Measurements from ENCODE around the gene PHF23.

The PHF23 gene

DNA sequence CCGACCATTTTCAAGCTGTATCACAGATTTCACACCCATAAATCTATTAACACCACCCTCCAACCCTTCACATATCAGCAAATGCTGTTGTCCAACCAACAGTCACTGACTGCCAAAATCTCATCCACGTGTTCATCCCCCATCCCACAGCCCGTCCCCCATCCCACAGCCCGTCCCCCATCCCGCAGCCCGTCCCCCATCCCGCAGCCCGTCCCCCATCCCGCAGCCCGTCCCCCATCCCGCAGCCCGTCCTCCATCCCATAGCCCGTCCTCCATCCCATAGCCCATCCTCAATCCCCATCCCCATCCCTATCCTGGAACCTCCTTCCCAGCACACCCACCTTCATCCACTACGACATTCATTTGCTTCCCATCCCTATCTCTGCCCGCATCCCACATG, 33.7 kb downstream of the PHF23 start:
- peaks cover 7% of the 10 kb centered on the region for H3K4me1 ChIP-seq (ENCODE audit: control insufficient read depth, insufficient read depth, low read length)

DNA sequence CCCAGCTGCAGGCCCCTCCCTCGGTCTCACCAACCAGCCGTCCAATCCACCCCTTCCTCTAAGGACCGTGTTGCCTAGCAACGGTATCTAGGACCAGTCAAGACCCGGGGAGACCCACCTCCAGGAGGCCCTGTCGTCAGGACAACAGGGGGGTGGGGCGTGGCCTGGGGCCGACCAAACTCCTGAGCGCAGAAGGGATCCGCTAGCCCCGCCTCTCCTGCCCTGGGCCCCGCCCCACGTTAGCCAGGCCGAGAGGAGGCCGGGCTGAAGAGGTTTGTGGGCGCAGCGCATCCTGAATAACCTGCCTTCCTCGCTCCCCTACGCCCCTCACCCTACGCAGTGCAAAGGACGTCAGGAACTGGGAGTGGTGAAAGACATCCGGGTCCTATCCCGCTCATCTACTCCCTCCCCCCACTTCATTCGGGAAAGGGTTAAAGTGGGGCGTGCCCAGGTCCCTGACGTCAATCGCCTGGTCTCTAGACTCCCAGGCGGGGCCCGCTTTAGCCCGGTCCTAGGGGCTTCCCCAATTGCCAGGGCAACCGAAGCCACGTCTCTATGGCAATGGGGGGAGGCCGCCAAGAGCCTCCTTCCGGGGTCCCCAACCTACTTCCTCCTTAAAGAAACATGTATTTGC, 34.3 kb downstream of the PHF23 start:
- Histone ChIP-seq H3K4me1 (ENCODE audit: control insufficient read depth, insufficient read depth, low read length) (peaks cover 7% of the 10 kb centered on the region), H3K9me3 (ENCODE audit: control insufficient read depth, low read length) (no peaks in the 10 kb centered on the region), H3K4me3 (ENCODE audit: low read length) (peak overlapping the region; percentile 83), H3K27me3 (replicated peaks; ENCODE audit: control insufficient read depth, insufficient read depth, low read length) (no peaks in the 10 kb centered on the region), H3K9ac (ENCODE audit: low read length) (peak overlapping the region; percentile 79), H3K36me3 (ENCODE audit: control insufficient read depth, insufficient read depth, low read length, severe bottlenecking) (peaks cover 31% of the 10 kb centered on the region)
- DNase-seq (ENCODE audit: low read depth), result peak; percentile 57

More for the DNA sequence above, 33.7 kb downstream of the PHF23 start:
- Histone ChIP-seq H3K4me3 (ENCODE audit: low read length) (peak overlapping the region; percentile 83), H3K36me3 (ENCODE audit: control insufficient read depth, insufficient read depth, low read length, severe bottlenecking) (peaks cover 31% of the 10 kb centered on the region), H3K9ac (ENCODE audit: low read length) (peak overlapping the region; percentile 79), H3K9me3 (ENCODE audit: control insufficient read depth, low read length) (no peaks in the 10 kb centered on the region), H3K27me3 (replicated peaks; ENCODE audit: control insufficient read depth, insufficient read depth, low read length) (no peaks in the 10 kb centered on the region)
- no peak for DNase-seq (ENCODE audit: low read depth)

DNA sequence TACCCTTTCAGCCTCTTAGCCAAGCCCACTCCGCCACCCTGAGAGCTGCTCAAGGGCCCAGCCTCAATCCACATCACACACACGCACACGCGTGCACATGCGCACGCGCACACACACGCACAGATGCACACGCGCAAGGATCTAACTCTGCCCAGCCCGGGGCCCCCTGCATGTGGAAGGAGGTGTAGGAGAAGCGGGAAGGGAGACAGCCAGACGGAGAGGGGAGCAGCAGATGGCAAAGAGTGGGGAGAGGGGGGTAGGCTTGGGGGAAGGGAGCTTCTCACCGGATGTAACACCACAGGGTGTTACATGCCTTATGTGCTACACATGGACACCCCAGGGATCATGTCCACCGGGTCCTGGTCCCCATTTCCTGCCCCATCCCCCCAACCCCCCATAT, 34.9 kb downstream of the PHF23 start:
- no peak for DNase-seq (ENCODE audit: low read depth)
- Histone ChIP-seq H3K4me1 (ENCODE audit: control insufficient read depth, insufficient read depth, low read length) (peaks cover 7% of the 10 kb centered on the region), H3K4me3 (ENCODE audit: low read length) (peak overlapping the region; percentile 83), H3K9me3 (ENCODE audit: control insufficient read depth, low read length) (no peaks in the 10 kb centered on the region), H3K9ac (ENCODE audit: low read length) (peak overlapping the region; percentile 79), H3K27me3 (replicated peaks; ENCODE audit: control insufficient read depth, insufficient read depth, low read length) (no peaks in the 10 kb centered on the region), H3K36me3 (ENCODE audit: control insufficient read depth, insufficient read depth, low read length, severe bottlenecking) (peaks cover 31% of the 10 kb centered on the region)

DNA sequence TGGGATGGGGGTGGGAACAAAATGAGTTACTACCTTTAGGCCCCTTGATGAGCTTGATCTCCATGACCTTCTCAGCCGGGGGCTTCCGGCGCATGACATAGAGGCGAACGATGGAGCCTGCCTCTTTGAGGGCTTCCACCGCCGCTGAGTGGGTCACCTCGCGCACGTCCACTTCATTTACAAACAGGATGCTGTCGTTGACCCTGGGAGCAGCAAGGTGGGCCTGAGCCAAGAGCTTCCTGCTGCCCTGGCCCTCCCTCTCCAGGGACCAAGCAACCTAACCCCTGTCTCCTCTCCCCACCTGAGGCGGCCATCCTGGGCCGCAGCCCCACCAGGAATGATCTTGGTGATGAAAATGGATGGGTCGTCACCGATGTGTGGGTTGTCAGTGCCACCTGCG, 35.9 kb downstream of the PHF23 start:
- DNase-seq (ENCODE audit: low read depth), result no peak
- Histone ChIP-seq H3K9me3 (ENCODE audit: control insufficient read depth, low read length) (no peaks in the 10 kb centered on the region), H3K9ac (ENCODE audit: low read length) (no peak overlapping the region), H3K4me3 (ENCODE audit: low read length) (no peak overlapping the region), H3K36me3 (ENCODE audit: control insufficient read depth, insufficient read depth, low read length, severe bottlenecking) (peaks cover 31% of the 10 kb centered on the region), H3K27me3 (replicated peaks; ENCODE audit: control insufficient read depth, insufficient read depth, low read length) (no peaks in the 10 kb centered on the region), H3K4me1 (ENCODE audit: control insufficient read depth, insufficient read depth, low read length) (peaks cover 7% of the 10 kb centered on the region)

DNA sequence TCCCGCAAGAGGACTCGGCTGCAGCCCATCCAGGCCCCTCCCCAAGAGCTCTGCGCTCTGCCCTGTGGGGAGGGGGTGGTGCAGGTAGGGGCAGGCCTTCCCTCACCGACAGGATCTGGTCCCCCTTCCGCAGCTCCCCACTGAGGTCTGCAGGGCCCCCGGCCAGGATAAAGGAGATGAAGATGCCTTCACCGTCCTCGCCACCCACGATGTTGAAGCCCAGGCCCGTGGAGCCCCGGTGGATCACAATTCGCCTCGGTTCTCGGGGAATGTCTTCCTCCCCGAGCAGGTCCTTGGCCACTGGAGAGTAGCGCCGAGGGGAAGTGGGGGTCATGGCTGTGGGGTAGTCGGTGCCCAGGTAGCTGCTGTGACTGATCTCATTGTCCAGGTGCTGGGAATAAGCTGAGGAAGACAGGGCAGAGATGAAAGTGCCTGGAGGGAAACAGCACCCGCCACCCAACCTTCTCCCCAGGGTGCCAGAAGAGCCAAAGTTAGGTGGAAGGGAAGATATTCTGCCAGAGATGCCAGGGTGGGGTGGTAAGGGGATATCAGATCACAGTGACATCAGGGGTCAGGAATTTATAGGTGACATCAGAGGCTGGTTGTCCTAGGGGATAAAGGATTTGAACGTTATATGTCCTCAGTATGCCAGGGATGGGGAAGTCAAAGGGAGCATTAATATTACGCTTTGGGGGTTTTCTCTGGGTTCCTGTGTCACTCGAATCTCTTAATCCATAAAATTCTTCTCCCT, 42.4 kb downstream of the PHF23 start:
- Histone ChIP-seq H3K9ac (ENCODE audit: low read length) (no peak overlapping the region), H3K27me3 (replicated peaks; ENCODE audit: control insufficient read depth, insufficient read depth, low read length) (no peaks in the 10 kb centered on the region), H3K36me3 (ENCODE audit: control insufficient read depth, insufficient read depth, low read length, severe bottlenecking) (peaks cover 49% of the 10 kb centered on the region), H3K4me1 (ENCODE audit: control insufficient read depth, insufficient read depth, low read length) (no peaks in the 10 kb centered on the region), H3K9me3 (ENCODE audit: control insufficient read depth, low read length) (no peaks in the 10 kb centered on the region), H3K4me3 (ENCODE audit: low read length) (no peak overlapping the region)
- DNase-seq (ENCODE audit: low read depth), result no peak

DNA sequence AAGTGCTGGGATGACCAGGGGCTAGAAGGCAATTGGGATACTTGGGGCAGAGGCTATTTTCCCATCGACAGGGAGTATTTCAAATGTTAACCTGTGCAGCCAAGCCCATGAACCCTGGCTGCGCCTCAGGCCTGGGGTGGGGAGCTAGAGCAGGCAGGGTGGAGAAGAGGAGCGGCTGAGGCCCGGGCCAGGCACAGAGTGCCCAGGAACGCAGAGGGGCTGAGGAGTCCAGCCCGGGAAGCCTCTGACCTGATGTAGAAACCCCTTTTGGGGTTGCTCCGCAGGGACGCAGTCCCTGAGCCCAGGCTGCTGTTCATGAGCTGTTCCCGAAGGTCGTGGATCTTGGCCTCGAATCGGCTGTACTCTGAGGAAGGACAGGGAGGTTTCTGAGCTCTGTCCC, 43.3 kb downstream of the PHF23 start:
- Histone ChIP-seq H3K36me3 (ENCODE audit: control insufficient read depth, insufficient read depth, low read length, severe bottlenecking) (peaks cover 44% of the 10 kb centered on the region), H3K4me3 (ENCODE audit: low read length) (no peak overlapping the region), H3K27me3 (replicated peaks; ENCODE audit: control insufficient read depth, insufficient read depth, low read length) (no peaks in the 10 kb centered on the region), H3K4me1 (ENCODE audit: control insufficient read depth, insufficient read depth, low read length) (no peaks in the 10 kb centered on the region), H3K9me3 (ENCODE audit: control insufficient read depth, low read length) (no peaks in the 10 kb centered on the region), H3K9ac (ENCODE audit: low read length) (no peak overlapping the region)
- DNase-seq (ENCODE audit: low read depth), result no peak

DNA sequence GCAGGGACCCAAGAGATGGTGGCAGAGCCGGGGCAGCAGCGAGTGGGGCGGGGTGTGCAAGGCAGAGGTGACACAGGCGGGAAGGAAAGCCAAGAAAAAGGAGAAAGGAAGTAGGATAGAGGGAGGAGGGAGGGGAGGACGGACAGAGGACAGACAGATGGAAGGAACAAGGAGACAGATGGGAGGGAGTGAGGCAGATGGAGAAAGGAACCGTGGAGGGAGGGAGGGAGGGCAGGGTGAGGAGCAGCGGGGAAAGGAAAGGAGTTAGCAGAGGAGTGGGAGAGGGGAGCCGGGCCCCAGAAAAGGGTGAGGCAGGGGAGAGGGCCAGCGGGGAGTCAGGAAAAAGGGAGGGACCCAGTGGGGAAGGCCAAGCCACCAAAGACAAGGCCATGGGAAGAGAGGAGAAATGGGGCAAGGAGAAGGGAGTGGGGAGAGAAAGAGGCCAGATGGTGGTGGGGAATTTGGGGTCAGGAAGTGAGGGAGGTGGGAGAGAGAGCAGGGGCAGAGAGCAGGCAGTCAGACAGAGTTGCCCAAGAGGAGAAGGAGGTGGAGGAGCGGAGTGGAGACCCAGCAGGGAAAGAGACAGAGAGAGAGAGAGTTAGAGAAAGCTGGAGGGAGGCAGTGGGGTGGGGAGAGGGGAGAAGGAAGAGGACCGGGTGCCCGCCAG, 46.9 kb downstream of the PHF23 start:
- Histone ChIP-seq H3K9ac (ENCODE audit: low read length) (no peak overlapping the region), H3K36me3 (ENCODE audit: control insufficient read depth, insufficient read depth, low read length, severe bottlenecking) (peaks cover 38% of the 10 kb centered on the region), H3K27me3 (replicated peaks; ENCODE audit: control insufficient read depth, insufficient read depth, low read length) (no peaks in the 10 kb centered on the region), H3K4me3 (ENCODE audit: low read length) (no peak overlapping the region), H3K9me3 (ENCODE audit: control insufficient read depth, low read length) (no peaks in the 10 kb centered on the region), H3K4me1 (ENCODE audit: control insufficient read depth, insufficient read depth, low read length) (no peaks in the 10 kb centered on the region)
- DNase-seq (ENCODE audit: low read depth), result no peak

DNA sequence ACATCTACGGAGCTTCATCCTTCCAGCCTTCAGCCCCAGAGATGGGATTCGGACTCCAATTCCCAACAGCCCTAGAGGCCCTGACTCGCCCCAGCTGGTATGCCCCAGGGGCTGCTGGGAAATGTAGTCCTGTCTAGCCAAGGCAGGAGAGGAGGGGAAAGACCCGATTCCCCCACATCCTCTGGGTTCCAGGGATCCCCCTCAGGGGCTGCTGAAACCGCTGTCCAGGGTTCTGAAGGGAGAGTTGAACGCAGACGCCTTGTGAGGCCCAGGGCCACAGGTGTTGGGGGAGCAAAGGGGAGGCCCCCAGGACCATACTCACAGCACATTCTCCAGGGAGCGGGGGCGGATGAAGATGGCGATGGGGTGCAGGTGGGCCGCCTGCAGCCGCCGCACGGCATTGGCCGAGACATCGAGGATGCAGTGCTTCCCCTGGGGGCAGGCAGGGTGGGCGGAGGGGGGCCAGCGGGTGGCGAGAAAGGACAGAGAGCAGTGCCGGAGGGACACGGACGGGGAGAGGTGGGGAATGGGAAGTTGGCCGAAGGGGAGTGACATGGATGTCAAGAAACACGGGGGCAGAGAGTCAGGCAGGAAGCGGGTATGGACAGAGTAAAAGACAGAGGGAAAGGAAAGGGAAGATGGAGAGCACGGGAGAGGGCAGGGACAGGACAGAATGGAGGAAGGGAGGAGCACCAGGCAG, 47.5 kb downstream of the PHF23 start:
- no peaks in the 10 kb centered on the region for H3K9me3 ChIP-seq (ENCODE audit: control insufficient read depth, low read length)
- no peaks in the 10 kb centered on the region for H3K27me3 ChIP-seq (replicated peaks; ENCODE audit: control insufficient read depth, insufficient read depth, low read length)
- peaks cover 33% of the 10 kb centered on the region for H3K36me3 ChIP-seq (ENCODE audit: control insufficient read depth, insufficient read depth, low read length, severe bottlenecking)
- no peak overlapping the region for H3K4me3 ChIP-seq (ENCODE audit: low read length)
- no peak overlapping the region for H3K9ac ChIP-seq (ENCODE audit: low read length)
- H3K4me1 ChIP-seq (ENCODE audit: control insufficient read depth, insufficient read depth, low read length), result no peaks in the 10 kb centered on the region
- peak; percentile 46 for DNase-seq (ENCODE audit: low read depth)

DNA sequence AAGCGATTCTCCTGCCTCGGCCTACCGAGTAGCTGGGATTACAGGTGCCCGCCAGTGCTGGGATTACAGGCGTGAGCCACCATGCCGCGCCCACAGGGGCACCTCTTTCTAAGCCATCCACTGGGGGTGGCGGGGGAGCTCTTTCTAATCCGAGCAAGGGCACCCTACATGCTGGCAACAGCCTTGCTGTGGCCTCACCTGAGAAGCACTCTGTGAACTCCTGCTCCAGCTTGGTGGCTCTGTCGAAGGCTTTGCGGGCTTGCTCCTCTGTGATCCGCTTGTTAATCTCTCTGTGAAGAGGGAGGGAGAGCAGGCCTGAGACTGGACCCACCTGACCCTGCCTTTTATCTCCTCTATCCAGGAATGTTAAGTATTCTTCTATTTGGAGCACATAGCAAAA, 48.2 kb downstream of the PHF23 start:
- Histone ChIP-seq H3K9ac (ENCODE audit: low read length) (no peak overlapping the region), H3K4me3 (ENCODE audit: low read length) (no peak overlapping the region), H3K36me3 (ENCODE audit: control insufficient read depth, insufficient read depth, low read length, severe bottlenecking) (peaks cover 27% of the 10 kb centered on the region), H3K27me3 (replicated peaks; ENCODE audit: control insufficient read depth, insufficient read depth, low read length) (no peaks in the 10 kb centered on the region), H3K9me3 (ENCODE audit: control insufficient read depth, low read length) (no peaks in the 10 kb centered on the region), H3K4me1 (ENCODE audit: control insufficient read depth, insufficient read depth, low read length) (no peaks in the 10 kb centered on the region)
- no peak for DNase-seq (ENCODE audit: low read depth)

DNA sequence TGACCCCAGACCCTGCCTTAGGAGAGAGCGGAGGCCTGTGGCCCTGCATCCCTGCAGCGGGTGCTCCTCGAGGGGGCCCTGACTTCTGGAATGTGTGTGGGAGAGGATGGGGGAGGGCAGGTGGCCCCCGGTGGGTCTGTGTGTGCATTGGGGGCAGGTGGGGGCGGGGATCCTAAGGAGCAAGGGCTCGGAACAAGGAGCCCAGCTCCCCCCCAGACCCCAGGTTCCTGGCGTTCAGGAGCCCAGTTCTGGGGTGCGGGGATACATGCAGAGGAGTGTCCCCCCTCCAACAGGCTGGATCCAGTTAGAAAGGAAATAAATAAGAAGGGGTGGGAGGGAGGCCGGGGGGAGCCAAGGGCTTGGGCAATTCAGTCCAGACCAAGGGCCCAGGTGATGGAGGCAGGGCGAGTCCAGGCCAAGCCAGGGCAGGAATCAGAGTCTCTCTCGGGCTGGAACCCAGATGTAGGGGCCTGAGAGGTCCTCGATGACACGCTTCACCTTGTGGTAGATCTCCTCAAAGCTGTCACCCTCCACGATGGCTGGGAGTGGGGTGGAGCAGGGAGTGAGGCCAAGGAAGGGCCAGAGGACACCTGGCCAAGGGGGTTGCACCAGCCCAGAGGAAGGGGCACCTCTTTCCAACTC, 48.9 kb downstream of the PHF23 start:
- Histone ChIP-seq H3K9me3 (ENCODE audit: control insufficient read depth, low read length) (no peaks in the 10 kb centered on the region), H3K36me3 (ENCODE audit: control insufficient read depth, insufficient read depth, low read length, severe bottlenecking) (peaks cover 20% of the 10 kb centered on the region), H3K9ac (ENCODE audit: low read length) (no peak overlapping the region), H3K4me1 (ENCODE audit: control insufficient read depth, insufficient read depth, low read length) (no peaks in the 10 kb centered on the region), H3K4me3 (ENCODE audit: low read length) (no peak overlapping the region), H3K27me3 (replicated peaks; ENCODE audit: control insufficient read depth, insufficient read depth, low read length) (no peaks in the 10 kb centered on the region)
- no peak for DNase-seq (ENCODE audit: low read depth)

DNA sequence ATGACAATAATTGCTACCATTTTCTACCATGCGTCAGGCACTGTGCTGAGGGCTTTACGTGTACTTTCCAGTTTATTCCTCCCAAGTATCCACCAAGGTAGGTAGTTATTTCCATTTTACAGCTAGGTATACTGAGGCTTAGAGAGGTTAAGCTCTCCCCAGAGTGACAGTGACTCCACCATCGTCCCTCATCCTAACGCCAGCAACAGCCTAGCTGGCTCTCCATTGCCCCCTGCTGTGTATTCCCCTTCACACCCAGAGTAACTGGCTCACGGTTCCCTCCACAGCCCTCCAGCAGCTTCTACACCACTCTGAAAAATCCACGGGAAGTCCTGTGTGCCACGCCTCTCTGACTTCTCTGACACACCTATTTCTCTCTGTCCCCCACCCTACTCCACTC, 53.0 kb downstream of the PHF23 start:
- Histone ChIP-seq H3K36me3 (ENCODE audit: control insufficient read depth, insufficient read depth, low read length, severe bottlenecking) (peaks cover 4% of the 10 kb centered on the region), H3K9me3 (ENCODE audit: control insufficient read depth, low read length) (no peaks in the 10 kb centered on the region), H3K9ac (ENCODE audit: low read length) (no peak overlapping the region), H3K4me3 (ENCODE audit: low read length) (no peak overlapping the region), H3K4me1 (ENCODE audit: control insufficient read depth, insufficient read depth, low read length) (no peaks in the 10 kb centered on the region), H3K27me3 (replicated peaks; ENCODE audit: control insufficient read depth, insufficient read depth, low read length) (no peaks in the 10 kb centered on the region)
- no peak for DNase-seq (ENCODE audit: low read depth)
